GM12864 (cell line): ENCODE measurements around the gene ETFB.

Source experiments
- DNase-seq: peaks from one replicate; pipeline ENCODE4 v3.0.0-alpha.2; 2011; ENCODE audit warnings: low read depth
- H3K4me3 ChIP-seq: 2 replicates; pipeline ENCODE4 v1.5.1; 2011; ENCODE audit warnings: mild to moderate bottlenecking, low read depth, low read length, control low read depth
- CTCF ChIP-seq: IDR thresholded peaks from 2 replicates; pipeline ENCODE4 v1.5.1; 2011; ENCODE audit warnings: low read depth, mild to moderate bottlenecking, moderate library complexity, low read length, control low read depth, inconsistent platforms; ENCODE audit errors: missing control alignments

ETFB gene

GRCh38 chr19:51347209-51347928 lies 18.8 kb downstream of the ETFB start:
- no peak overlapping the region for H3K4me3 ChIP-seq
- DNase-seq, result no peak
- TF ChIP-seq CTCF, result no peak

GRCh38 chr19:51346742-51347141 lies 19.4 kb downstream of the ETFB start:
- no peak for DNase-seq
- H3K4me3 ChIP-seq, result no peak overlapping the region
- TF ChIP-seq CTCF, result peak; percentile 9

- no peak for DNase-seq
- TF ChIP-seq CTCF, result no peak
- no peak overlapping the region for H3K4me3 ChIP-seq
Measured at GRCh38 chr19:51345076-51345620, 21.0 kb downstream of the ETFB start.

- no peak for DNase-seq
- TF ChIP-seq CTCF, result no peak
- no peak overlapping the region for H3K4me3 ChIP-seq
Measured at GRCh38 chr19:51342631-51343569, 23.3 kb downstream of the ETFB start.

- no peak for DNase-seq
- H3K4me3 ChIP-seq, result no peak within 1 kb of the TSS
- TF ChIP-seq CTCF, result no peak
Measured at GRCh38 chr19:51341976-51342580, 24.1 kb downstream of the ETFB start, which contains the start of gene VSIG10L. VSIG10L (minus strand) TSS chr19:51342139; CDS start chr19:51342124, 15 bp downstream.

- no peak overlapping the region for H3K4me3 ChIP-seq
- DNase-seq, result no peak
- no peak for TF ChIP-seq CTCF
Measured at GRCh38 chr19:51341066-51341465, 25.1 kb downstream of the ETFB start.
